HCEC 1CT (cell line): ENCODE measurements around the gene CYP11A1.

Experiments
- DNase-seq: peaks from one replicate; pipeline ENCODE4 v3.0.0-alpha.2; 2017

Gene CYP11A1

GRCh38 chr15:74387141-74387541, 19.7 kb upstream of the CYP11A1 start:
- DNase-seq: no peak

GRCh38 chr15:74386496-74387140, 19.2 kb upstream of the CYP11A1 start:
- DNase-seq: no peak

GRCh38 chr15:74385733-74386132, 18.3 kb upstream of the CYP11A1 start:
- DNase-seq: no peak

- DNase-seq: no peak
Observed at GRCh38 chr15:74384881-74385643, 17.6 kb upstream of the CYP11A1 start.

- DNase-seq: no peak
Observed at GRCh38 chr15:74384566-74384880, 17.1 kb upstream of the CYP11A1 start.

GRCh38 chr15:74383695-74384565, 16.5 kb upstream of the CYP11A1 start:
- DNase-seq: peak; percentile 25

- no peak for DNase-seq
Observed at GRCh38 chr15:74383286-74383685, 15.8 kb upstream of the CYP11A1 start.

GRCh38 chr15:74382004-74382816, 14.8 kb upstream of the CYP11A1 start:
- DNase-seq: peak; percentile 69

- DNase-seq: no peak
Observed at GRCh38 chr15:74381481-74381880, 14.0 kb upstream of the CYP11A1 start.

- no peak for DNase-seq
Observed at GRCh38 chr15:74381190-74381453, 13.7 kb upstream of the CYP11A1 start.

GRCh38 chr15:74380361-74381189, 13.1 kb upstream of the CYP11A1 start:
- no peak for DNase-seq

GRCh38 chr15:74378848-74379247, 11.4 kb upstream of the CYP11A1 start:
- no peak for DNase-seq

- no peak for DNase-seq
Observed at GRCh38 chr15:74377831-74378766, 10.7 kb upstream of the CYP11A1 start.

- DNase-seq: no peak
Observed at GRCh38 chr15:74376825-74377581, 9.6 kb upstream of the CYP11A1 start.

- no peak for DNase-seq
Observed at GRCh38 chr15:74376226-74376625, 8.8 kb upstream of the CYP11A1 start.

- DNase-seq: peak; percentile 66
Observed at GRCh38 chr15:74375303-74375693, 7.9 kb upstream of the CYP11A1 start.

- no peak for DNase-seq
Observed at GRCh38 chr15:74374648-74375302, 7.3 kb upstream of the CYP11A1 start.

- peak; percentile 79 for DNase-seq
Observed at GRCh38 chr15:74373731-74374647, 6.5 kb upstream of the CYP11A1 start.
